GM10248 (cell line): ENCODE results near the gene EID1.

Experiments used
- CTCF ChIA-PET: fragments of 300-600 bp; sonication (Branson Sonifier 250); formaldehyde crosslinking; extraction: SDS; loops from one replicate; lab custom pipeline; 2021; ENCODE audit warnings: antibody characterized with exemption; lab: Yijun Ruan, JAX
- POLR2A ChIA-PET: fragments of 350-650 bp; sonication (Branson Sonifier 250); formaldehyde crosslinking; extraction: SDS; loops from one replicate; lab custom pipeline; 2020; ENCODE audit warnings: antibody characterized with exemption; lab: Yijun Ruan, JAX
- DNase-seq: peaks from one replicate; pipeline ENCODE4 v3.0.0; 2012; ENCODE audit errors: extremely low spot score
- TF ChIP-seq, protein P1 (sequence below): IDR thresholded peaks from 2 replicates; pipeline ENCODE4 v1.5.1; 2012; ENCODE audit warnings: mild to moderate bottlenecking, low read depth; ENCODE audit errors: extremely low read depth, missing control alignments, control extremely low read depth

The EID1 gene

DNA sequence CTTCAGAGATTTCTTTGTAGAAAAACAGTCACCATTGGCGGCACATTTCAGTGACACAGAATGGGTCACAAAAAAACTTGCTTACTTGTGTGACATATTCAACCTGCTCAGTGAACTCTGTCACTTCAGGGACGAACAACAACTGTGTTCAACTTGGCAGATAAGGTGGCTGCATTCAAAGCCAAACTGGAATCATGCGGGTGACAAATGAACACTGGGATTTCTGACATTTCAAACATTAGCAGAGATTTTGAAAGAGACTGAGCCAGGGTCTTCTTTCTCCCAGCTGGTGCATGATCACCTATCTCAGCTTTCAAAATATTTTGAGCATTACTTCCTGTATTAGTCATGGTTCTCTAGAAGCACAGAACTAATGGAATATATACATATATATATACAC, 1.9 kb upstream of the EID1 start:
- DNase-seq: no peak
- TF ChIP-seq, protein P1, sequence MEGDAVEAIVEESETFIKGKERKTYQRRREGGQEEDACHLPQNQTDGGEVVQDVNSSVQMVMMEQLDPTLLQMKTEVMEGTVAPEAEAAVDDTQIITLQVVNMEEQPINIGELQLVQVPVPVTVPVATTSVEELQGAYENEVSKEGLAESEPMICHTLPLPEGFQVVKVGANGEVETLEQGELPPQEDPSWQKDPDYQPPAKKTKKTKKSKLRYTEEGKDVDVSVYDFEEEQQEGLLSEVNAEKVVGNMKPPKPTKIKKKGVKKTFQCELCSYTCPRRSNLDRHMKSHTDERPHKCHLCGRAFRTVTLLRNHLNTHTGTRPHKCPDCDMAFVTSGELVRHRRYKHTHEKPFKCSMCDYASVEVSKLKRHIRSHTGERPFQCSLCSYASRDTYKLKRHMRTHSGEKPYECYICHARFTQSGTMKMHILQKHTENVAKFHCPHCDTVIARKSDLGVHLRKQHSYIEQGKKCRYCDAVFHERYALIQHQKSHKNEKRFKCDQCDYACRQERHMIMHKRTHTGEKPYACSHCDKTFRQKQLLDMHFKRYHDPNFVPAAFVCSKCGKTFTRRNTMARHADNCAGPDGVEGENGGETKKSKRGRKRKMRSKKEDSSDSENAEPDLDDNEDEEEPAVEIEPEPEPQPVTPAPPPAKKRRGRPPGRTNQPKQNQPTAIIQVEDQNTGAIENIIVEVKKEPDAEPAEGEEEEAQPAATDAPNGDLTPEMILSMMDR: no peak
- POLR2A ChIA-PET: interaction anchor here (0.6 kb wide), 1 partner anchor 231 kb away, joined by 3 read pairs; the partner anchor contains the start of gene FBN1
- CTCF ChIA-PET: no interaction called here

GRCh38 chr15:48880070-48880634, 2.2 kb downstream of the EID1 start:
- CTCF ChIA-PET: interaction anchor here (0.8 to 3.9 kb wide), 3 partner anchors 10 to 95 kb away, joined by 3 to 20 read pairs (median 5); no protein-coding TSS in a partner anchor

GRCh38 chr15:48883699-48884098, 5.8 kb downstream of the EID1 start:
- CTCF ChIA-PET: no interaction called here
- TF ChIP-seq, protein P1: no peak
- no peak for DNase-seq
- POLR2A ChIA-PET: no interaction called here

More at GRCh38 chr15:48880070-48880634, 2.2 kb downstream of the EID1 start:
- DNase-seq: no peak
- POLR2A ChIA-PET: no interaction called here
- TF ChIP-seq, protein P1: no peak

DNA sequence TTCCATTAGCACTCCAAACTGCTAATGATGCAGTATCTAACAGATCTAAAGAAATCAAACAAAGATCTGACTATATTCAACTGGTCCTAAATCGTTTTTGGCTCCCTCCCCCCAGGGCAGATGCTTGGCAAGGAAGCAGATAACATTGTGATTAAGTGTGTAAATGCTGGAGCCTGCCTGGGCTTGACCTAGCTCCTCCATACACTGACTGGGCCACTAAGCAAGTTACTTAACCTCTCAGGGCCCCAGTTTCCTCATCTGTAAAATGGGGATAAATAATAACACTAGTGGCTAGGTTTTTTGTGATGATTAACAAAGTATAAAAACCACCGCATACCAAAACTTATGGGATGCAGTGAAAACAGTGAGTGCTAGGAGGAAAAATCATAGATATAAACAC, 9.2 kb downstream of the EID1 start:
- ChIA-PET CTCF (interaction anchor here (0.8 kb wide), 1 partner anchor 30 kb away, joined by 3 read pairs; no protein-coding TSS in a partner anchor), POLR2A (no interaction called here)
- TF ChIP-seq, protein P1: no peak
- no peak for DNase-seq

DNA sequence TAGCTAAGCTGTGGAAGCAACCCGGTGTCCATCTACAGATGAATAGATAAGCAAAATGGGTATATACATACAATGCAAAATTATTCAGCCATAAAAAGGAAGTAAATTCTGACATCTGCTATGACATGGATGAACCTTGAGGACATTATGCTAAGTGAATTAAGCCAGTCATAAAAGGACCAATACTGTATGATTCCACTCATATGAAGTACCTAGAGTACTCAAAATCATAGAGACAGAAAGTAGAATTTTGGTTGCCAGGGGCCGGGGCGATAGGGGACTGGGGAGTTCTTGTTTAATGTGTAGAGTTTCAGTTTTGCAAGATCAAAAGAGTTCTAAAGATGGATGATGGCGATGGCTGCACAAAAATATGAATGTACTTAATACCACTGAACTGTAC, 10.3 kb downstream of the EID1 start:
- CTCF ChIA-PET: interaction anchor here (1.0 to 4.3 kb wide), 2 partner anchors 9 to 534 kb away, joined by 3 to 20 read pairs; partner anchors contain the start of gene EID1
- POLR2A ChIA-PET: no interaction called here
- TF ChIP-seq, protein P1: no peak
- no peak for DNase-seq

DNA sequence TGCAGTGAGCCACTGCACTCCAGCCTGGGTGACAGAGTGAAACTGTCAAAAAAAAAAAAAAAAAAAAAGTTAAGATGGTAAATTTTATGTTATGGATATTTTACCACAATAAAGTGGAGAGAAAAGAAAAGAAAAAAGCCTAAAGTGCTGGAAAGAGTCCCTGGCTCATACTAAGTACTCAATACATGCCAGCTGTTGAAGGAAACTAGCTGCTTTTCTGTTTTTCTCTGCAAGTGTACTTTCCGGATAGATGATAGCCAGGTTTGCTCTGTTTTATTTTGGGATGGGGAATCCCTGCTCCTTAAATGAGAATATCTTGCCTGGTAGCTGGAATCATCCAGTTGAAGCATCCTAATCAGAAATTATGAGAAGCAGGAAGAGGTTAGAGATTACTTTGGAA, 10.9 kb downstream of the EID1 start:
- POLR2A ChIA-PET: no interaction called here
- no peak for DNase-seq
- TF ChIP-seq, protein P1: no peak
- CTCF ChIA-PET: interaction anchor here (1.0 to 4.3 kb wide), 3 partner anchors 9 to 28 kb away, joined by 3 to 20 read pairs (median 5); partner anchors contain the start of gene EID1
